OCI-LY3 (cell line): ENCODE data around the gene ABTB2.

Experiments
- CTCF ChIP-seq: fragments of 200-600, 300-600 bp; sonication (generic); IDR thresholded peaks from 2 replicates; pipeline ENCODE4 v1.5.1; 2014; ENCODE audit warnings: antibody characterized with exemption, low read length, low read depth
- EZH2phosphoT487 ChIP-seq: fragments of 200-600 bp; shearing (Covaris generic); IDR thresholded peaks from 2 replicates; pipeline ENCODE4 v1.6.1; 2018; ENCODE audit warnings: antibody characterized with exemption, mixed run types, low read depth

GRCh38 chr11:34397811-34398210, 40.0 kb upstream of the ABTB2 start:
- no peak for TF ChIP-seq CTCF
- no peak for TF ChIP-seq EZH2phosphoT487
